ENCODE measurements around the gene SPTBN5. TPM values are rescaled to one million over a fixed set of nuclear protein-coding genes. Genes with fewer than 3 reads are reported as not detected.

Gene SPTBN5
- total and polyA plus RNA-seq, 3 donors from 2014 or later, result 1.4 to 3.1 (median 1.4) TPM

DNA sequence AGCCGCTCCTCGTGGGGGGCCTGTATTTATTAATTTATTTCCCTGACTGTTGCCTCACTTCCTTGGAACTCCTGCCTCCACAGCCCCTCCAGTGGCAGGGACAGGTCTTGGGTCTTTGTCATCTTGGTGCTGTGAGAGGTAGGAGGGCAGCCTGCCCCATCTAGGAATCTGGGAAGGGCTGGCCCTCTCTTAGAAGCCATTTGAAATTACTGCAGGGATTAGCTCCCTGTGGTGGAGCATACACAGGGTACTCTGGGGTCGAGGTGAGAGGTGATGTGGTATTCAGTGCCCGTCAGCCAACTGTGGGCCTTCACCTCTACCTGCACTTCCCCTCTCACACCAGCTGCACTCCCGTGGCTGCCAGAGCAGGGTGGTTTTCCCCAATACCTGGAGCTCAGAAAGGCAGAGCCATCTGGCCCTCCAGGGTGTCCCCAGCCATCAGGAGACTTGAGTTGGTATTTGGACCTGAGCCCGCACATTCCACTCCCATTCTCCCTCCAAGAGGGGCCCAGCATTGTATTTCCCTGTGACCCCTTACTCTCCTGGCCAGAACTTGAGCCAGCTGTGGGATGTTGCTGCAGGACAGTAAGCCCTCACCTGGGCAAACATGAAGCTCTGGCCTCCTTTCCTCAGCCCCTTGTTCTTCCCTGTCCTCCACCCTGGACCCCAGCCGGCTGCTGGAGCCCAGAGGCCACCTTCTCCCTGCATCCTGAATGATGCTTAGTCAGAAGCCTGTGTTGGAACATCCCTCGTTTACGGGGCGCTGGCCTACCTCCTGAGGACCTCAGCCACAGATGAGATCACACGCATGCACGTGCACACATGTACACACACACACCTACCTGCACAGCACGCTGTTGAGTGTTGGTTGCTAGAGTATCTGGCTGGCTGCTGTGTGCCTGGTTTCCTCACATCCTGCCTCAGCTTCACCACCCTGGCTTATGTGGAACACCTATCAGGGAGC, 68.0 kb downstream of the SPTBN5 start:
- intact Hi-C loops (cut with DNase I; ENCODE audit: low total_unique reads), result no loop called here
- 81 to 83% methylated on average over 12 to 13 of the region's 13 CpGs for WGBS, 2 donors

GRCh38 chr15:41825145-41825544, 68.7 kb downstream of the SPTBN5 start:
- H3K27ac ChIP-seq, result no peak overlapping the region
- TF ChIP-seq POLR2A (IDR thresholded peaks at IDR 0.05) (no peak), CTCF (IDR thresholded peaks at IDR 0.05) (no peak)
- H3K9me3 ChIP-seq, result no peaks in the 10 kb centered on the region
- WGBS, 2 donors, result 84 to 91% methylated on average over 10 of the region's 10 CpGs
- peaks cover 13% of the 10 kb centered on the region for H3K4me1 ChIP-seq
- H3K36me3 ChIP-seq (ENCODE audit: low read depth, missing control alignments), result no peaks in the 10 kb centered on the region
- H3K4me3 ChIP-seq, result no peak overlapping the region
- intact Hi-C loops (cut with DNase I; ENCODE audit: low total_unique reads), result no loop called here
- DNase-seq, result no peak
- H3K27me3 ChIP-seq, result no peaks in the 10 kb centered on the region

More for the DNA sequence above, 68.0 kb downstream of the SPTBN5 start:
- no peak for DNase-seq
- no peaks in the 10 kb centered on the region for H3K27me3 ChIP-seq
- no peak overlapping the region for H3K4me3 ChIP-seq
- H3K27ac ChIP-seq, result no peak overlapping the region
- H3K4me1 ChIP-seq, result peaks cover 13% of the 10 kb centered on the region
- no peaks in the 10 kb centered on the region for H3K9me3 ChIP-seq
- TF ChIP-seq CTCF (IDR thresholded peaks at IDR 0.05) (peak in 1 of 3 experiments; percentile 8), POLR2A (IDR thresholded peaks at IDR 0.05) (no peak)
- H3K36me3 ChIP-seq (ENCODE audit: low read depth, missing control alignments), result no peaks in the 10 kb centered on the region

DNA sequence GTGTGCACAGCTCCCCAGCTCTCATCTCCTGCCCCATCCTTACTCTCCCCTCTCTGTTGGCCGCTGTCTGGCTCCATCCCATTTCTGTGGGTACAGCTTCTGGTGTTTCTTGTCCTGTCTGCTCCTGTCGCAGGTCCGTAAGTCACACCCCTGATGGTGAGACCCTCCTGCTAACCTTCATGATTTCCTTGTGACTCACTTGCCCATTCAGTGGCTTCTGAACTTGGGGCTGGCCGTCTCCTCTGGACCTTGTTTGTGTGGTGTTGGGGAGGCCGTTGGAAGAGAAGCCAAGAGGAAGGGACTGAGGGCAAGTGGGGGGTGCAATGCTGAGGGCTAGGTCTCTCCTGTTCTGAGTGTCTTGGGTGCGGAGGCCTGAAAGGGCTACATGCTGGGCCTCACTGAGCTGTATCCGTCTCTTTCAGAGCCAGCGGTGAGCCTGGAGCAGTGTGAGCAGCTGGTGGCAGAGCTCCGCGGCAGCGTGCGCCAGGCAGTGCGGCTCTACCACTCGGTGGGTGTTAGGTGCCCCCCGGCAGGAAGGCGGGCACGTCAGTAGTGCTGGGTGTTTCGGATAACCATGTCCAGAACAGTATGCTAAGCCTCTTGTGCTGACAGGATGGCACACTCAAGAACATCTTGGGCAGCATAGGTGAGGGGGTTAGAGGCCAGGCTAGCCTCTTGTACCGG, 69.6 kb downstream of the SPTBN5 start:
- TF ChIP-seq POLR2A (IDR thresholded peaks at IDR 0.05) (no peak), CTCF (IDR thresholded peaks at IDR 0.05) (no peak)
- H3K4me1 ChIP-seq, result peaks cover 12% of the 10 kb centered on the region
- intact Hi-C loops (cut with DNase I; ENCODE audit: low total_unique reads), result no loop called here
- no peaks in the 10 kb centered on the region for H3K36me3 ChIP-seq (ENCODE audit: low read depth, missing control alignments)
- no peak for DNase-seq
- H3K4me3 ChIP-seq, result no peak overlapping the region
- no peak overlapping the region for H3K27ac ChIP-seq
- 89 to 98% methylated on average over 4 to 19 of the region's 19 CpGs for WGBS, 2 donors
- H3K9me3 ChIP-seq, result no peaks in the 10 kb centered on the region
- H3K27me3 ChIP-seq, result no peaks in the 10 kb centered on the region

DNA sequence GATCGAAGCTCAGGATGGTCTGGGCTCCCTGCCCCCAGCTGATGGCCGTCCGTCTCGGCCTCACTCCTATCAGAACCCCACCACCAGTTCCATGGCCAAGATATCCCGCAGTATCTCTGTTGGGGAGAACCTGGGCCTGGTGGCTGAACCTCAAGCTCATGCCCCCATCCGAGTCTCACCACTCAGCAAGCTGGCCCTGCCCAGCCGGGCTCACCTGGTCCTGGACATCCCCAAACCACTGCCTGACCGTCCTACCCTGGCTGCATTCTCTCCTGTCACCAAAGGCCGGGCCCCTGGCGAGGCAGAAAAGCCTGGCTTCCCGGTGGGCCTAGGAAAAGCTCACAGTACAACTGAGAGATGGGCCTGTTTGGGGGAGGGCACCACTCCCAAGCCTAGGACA, 70.4 kb downstream of the SPTBN5 start:
- peaks cover 5% of the 10 kb centered on the region for H3K4me1 ChIP-seq
- no peak for TF ChIP-seq POLR2A (IDR thresholded peaks at IDR 0.05)
- no peak for TF ChIP-seq CTCF (IDR thresholded peaks at IDR 0.05)
- 92 to 94% methylated on average over 5 to 11 of the region's 11 CpGs for WGBS, 2 donors
- no peaks in the 10 kb centered on the region for H3K36me3 ChIP-seq (ENCODE audit: low read depth, missing control alignments)
- intact Hi-C loops (cut with DNase I; ENCODE audit: low total_unique reads), result no loop called here
- DNase-seq, result no peak
- H3K27ac ChIP-seq, result no peak overlapping the region
- H3K4me3 ChIP-seq, result no peak overlapping the region
- H3K27me3 ChIP-seq, result no peaks in the 10 kb centered on the region
- no peaks in the 10 kb centered on the region for H3K9me3 ChIP-seq

Data from testis (tissue), 3 donors.